Activated CD4-positive, CD25-positive, alpha-beta regulatory T cell treated with anti-CD3 and anti-CD28 coated beads, Interleukin-2, amount 50 U/mL, for 16 hours (primary cell): ENCODE results near the gene ARID3C.
A peak's percentile ranks its signal among the peaks of the same experiment; 100 is the strongest.
"Not testable (repeated sequence)": the region's sequence is repeated elsewhere in the genome, so short reads cannot be mapped to it uniquely, and the experiment has no call there.

Experiments used
- DNase-seq: peaks from one replicate; pipeline ENCODE4 v3.0.0-alpha.2; 2020; ENCODE audit warnings: low read depth, low spot score

Gene ARID3C

DNA sequence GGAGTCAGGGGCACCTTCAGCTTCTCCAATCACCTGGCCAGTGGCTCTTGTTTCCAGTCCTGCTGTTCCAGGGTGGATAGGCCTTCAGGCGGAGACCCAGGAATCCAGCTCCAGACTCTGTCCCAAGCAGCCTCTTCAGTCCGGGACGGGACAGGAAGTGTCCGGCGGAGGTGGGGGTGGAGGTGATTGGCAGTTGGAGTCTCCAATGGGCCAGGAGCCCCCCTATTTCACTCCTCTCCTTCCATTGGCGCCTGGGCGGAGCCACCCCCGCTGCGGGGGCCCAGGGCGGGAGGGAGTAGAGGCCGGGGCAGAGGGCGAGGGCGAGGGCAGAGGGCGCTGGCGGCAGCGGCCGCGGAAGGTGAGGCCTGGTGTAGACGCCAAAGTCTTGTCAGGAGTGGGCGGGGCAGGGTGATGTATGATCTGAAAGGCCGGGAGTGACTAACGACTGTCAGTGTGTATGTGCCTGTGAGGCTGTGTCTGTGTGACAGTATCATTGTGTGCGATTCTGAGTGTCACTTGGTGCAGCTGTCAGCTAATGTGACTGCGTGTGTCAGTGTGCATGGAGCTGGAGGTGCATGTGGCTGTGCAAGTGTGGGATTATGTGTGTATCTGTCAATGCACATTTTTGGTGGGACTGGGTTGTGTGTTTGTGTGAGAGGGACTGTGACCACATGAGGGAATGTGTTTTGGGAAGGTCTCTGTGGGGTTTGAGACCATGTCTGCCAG is 23.2 kb upstream of the ARID3C start, which contains the start of gene IL11RA:
TSS of gene IL11RA (plus strand) at position 310 of the 726 bp plus-strand sequence. CDS start 3,033 bp downstream, outside the sequence.
- DNase-seq = no peak

DNA sequence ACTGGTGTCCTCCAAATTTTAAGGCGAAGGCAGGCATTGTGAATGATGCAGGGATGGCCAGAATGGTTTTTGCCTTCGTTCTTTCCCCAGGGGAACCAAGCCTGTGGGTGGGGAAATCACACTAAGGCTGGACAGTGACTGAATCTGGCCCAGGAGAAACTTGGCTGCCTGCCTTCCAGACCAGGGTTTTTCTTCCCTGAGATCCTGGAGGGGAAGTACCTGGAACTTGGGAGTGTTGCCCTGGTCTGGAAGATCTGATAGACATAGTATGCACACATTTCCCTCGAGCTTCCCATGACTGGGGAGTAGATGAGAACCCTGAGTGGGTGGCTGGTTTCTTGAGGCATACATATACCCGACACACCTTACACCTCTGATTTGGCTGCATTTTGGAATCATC is 22.5 kb upstream of the ARID3C start:
- DNase-seq = no peak

DNA sequence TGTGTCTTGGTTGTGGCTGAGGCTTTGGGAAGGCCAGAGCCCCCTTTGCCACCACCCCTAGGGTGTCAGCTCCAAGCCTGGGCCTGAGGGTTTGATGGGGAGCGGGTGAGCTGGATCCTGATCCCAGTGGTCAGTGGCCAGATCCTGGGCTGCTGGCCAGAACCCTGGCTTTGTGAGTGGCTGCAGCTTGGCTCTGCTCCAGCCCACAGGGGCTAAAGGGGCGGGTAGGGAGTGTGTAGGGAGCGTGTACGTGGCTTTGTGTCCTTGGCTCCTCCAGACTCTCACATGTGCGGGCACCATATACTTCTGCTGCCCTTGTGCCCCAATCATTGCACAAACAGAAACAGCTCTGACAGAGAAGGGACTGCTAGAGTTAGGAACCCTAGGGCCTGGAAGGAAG is 21.9 kb upstream of the ARID3C start:
- no peak for DNase-seq

DNA sequence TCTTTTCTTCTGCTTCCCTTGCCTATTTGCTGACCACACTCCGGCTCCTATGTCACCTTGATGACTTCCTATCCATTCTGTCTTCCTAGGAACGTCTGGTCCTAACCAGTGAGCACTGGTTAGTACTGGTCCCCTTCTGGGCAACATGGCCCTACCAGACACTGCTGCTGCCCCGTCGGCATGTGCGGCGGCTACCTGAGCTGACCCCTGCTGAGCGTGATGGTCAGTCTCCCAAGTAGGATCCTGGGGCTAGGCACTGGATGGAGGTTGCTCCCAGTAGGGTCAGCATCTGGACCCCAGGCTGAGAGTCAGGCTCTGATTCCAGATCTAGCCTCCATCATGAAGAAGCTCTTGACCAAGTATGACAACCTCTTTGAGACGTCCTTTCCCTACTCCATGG is 19.8 kb upstream of the ARID3C start:
- no peak for DNase-seq

DNA sequence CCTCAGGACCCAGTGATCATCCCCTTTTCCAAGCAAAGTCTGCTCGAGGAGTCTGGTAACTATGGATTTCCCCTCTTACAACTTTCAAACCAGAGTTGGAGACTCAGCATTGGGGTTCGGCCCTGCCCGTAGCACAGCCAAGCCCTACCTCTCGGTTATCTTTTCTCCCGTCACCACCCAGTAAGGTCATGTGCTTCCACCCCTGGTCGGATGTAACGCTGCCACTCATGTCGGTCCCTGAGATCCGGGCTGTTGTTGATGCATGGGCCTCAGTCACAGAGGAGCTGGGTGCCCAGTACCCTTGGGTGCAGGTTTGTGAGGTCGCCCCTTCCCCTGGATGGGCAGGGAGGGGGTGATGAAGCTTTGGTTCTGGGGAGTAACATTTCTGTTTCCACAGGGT is 18.8 kb upstream of the ARID3C start:
- DNase-seq = no peak

DNA sequence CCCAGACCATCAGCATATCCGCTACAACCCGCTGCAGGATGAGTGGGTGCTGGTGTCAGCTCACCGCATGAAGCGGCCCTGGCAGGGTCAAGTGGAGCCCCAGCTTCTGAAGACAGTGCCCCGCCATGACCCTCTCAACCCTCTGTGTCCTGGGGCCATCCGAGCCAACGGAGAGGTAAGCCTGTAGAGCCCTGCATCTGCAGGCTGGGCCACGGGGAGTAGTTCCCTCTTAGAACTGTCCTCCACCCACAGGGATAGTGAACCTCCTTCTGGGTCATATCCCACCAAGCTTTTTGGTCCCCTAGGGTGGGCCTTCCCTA is 18.2 kb upstream of the ARID3C start:
- no peak for DNase-seq

DNA sequence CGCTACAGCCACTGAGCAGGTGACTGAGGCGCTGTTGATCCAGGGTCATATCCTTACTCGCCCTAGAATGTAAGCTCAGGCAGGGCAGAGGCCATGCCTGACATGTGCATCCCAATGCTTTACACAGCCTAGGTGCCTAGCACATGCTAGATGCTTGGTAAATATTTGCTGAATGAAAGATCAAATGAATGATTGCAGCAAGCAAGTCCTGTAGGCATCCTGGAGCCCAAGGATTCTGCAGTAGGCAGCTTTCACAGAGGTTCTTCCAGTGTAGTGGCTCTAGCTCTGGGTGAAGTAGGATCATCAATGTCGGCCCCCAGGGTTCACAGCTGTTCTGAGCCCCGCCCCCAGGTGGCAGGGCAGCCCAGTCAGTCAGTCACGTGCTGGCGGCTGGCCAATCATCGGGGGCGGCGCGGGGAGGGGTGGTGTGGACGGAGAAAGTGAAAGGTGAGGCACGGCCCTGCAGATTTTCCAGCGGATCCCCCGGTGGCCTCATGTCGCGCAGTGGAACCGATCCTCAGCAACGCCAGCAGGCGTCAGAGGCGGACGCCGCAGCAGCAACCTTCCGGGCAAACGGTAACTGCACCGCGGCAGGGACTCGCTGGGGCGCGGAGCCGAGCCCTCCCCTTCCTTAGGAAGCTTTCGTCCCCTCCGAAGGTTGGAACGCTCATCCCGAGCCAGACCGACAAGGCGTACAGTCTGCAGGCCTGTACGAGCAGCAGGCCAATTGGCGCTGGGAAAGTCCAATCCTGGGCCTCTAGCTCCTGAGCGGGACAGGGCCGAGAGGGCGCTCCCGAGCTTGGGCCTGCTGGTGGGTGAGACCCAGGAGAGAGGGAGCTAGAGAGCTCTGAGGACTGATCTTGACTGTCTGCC is 17.6 kb upstream of the ARID3C start, which contains the start of gene GALT:
TSS of gene GALT (plus strand) at position 465 of the 873 bp plus-strand sequence. CDS start at position 495, 30 bp downstream.
- peak; percentile 92 for DNase-seq

DNA sequence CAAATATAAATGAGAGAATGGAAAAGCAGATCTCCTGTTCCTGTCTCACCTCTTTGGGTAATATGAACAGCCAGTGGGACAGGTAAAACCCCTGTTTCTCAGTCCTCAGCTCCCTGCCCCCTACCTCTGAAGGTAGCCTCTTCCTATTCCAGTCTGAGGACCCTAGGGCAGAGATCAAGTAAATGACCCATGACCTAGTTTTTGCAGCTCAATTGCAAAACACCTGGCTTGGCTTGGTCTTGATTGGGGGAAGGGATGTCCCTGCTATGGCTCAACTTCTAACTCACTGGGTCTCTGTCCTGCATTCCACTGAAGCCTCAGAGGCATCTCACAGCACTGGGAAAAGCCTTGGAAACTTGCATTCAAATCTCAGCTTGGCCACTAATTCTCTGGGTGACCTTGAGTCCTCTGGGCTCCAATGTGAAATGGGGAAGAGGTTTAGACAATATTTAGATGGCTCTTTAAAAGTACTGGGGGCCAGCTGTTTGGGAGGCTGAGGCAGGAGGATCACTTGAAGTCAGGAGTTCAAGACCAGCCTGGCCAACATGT is 16.0 kb upstream of the ARID3C start:
- DNase-seq = no peak

DNA sequence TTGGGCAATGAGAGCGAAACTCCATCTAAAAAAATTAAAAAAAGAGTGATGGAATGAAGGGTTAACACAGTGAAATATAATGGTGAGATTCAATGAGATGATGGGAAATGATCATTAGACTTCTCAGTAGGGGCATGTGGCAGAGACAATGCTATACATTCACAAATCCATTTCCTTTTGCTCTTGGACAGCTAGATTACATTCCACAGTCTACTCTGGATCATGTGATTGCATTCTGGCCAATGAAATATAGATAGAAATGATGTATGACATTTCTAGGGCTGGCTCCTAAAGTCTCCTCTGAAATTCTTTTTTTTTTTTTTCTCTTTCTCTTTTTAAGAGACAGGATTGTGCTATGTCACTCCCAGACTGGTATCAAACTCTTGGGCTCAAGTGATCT is 13.8 kb upstream of the ARID3C start:
- DNase-seq = no peak

DNA sequence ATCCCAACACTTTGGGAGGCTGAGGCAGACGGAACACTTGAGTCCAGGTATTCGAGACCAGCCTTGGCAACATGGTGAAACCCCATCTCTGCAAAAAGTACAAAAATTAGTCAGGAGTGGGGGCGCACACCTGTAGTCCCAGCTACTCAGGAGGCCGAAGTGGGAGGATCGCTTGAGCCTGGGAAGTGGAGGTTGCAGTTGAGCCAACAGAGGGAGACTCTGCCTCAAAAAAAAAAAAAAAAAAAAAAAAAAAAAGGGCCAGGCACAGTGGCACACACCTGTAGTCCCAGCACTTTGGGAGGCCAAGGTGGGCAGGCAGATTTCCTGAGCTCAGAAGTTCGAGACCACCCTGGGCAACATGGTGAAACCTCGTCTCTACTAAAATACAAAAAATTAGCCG is 10.5 kb upstream of the ARID3C start:
- DNase-seq = not testable (repeated sequence)

DNA sequence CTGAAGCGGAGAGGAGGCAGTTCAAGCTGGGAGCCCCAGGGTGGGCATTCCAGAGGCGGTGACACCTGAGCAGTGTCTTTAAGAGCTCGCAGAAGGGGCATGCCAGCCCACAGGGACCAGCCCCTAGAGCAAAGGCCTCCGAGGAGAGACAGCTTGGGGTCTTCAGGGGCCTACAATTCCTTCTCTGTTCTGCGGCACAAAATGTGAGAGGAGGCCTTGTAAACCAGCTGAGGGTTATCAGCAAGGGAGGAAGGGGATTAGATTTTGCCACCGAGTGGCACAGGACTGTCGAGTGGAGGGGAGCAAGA is 9.2 kb upstream of the ARID3C start:
- no peak for DNase-seq

DNA sequence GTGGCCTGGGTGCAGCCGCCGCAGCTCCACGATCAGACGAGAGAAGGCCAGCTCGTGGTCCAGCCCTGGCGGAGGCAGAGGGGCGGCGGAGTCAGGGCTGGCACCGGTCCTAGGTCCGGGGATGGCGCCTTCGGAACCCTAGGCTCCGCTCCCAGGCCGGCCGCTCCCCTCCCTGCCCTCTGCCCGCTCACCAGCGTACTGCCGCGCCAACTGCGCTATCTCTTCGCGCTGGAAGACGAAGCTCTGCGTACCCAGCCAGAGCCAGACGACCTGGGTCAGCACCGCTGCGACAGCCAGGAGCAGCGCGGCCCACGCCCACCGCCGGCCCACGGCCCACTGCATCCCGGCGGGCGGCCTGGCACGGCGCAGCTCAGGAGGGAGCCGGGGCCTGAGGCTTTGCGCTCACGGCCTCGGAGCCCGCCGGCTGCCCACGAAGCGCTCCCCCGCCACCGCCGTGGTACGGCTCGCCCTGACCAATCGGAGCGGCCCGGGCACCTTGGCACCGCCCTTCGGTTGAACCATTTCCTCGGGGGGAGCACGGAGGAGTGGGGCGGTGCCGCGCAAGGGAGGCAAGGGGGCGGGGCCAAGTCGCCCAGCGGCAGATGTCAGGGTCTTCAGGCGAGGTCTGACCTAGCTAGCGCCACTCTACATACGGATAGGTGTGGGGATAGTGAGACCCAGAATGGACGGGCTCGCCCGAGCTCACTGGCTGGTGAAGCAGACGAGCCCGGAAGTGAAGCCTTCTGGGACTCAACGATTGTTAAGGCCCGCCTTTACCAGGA is 8.7 kb upstream of the ARID3C start, which contains the start of gene SIGMAR1:
TSS of gene SIGMAR1 (minus strand) at position 432 of the 782 bp plus-strand sequence. CDS start at position 342, 90 bp downstream.
- DNase-seq = peak; percentile 89

DNA sequence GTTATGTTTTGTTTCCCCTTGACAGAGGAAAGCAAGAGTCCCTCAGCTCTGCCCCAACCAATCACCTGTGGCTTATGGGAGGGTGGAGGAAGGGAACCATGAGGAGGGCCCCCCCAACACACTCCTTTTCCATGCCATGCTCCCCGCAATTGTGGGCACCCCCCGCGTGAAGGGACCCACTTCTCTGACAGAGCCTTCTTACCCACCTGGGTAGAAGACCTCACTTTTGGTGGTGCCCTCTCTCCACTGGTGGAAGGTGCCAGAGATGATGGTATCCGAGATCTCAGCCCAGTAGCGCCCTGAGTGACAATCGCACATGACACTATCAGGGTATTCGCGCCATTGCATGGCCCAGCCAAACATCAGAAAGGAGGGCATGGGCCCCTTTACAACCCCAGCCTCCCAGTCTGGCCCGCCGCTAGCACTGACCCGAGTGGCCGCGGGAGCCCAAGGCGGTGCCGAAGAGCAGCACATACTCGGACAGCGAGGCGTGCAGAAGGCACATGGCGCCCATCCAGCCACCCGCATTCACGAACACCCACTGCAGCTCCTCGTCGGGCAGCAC is 8.0 kb upstream of the ARID3C start:
- DNase-seq = no peak

DNA sequence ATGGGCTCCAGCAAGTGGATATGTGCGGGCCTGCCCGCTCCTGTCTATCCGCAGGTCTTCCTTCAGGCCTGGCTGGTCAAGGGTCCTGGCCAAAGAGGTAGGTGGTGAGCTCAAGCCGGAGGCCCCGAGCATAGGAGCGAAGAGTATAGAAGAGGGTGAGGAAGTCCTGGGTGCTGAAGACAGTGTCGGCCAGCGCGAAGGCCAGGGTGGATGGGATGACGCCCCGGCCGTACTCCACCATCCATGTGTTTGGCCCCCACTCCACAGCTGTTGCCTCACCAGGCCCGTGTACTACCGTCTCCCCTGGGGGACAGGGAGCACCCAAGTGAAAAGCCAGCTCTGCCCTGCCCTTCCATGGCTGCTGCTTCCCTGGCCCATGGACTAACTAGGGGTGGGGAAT is 6.7 kb upstream of the ARID3C start:
- no peak for DNase-seq

DNA sequence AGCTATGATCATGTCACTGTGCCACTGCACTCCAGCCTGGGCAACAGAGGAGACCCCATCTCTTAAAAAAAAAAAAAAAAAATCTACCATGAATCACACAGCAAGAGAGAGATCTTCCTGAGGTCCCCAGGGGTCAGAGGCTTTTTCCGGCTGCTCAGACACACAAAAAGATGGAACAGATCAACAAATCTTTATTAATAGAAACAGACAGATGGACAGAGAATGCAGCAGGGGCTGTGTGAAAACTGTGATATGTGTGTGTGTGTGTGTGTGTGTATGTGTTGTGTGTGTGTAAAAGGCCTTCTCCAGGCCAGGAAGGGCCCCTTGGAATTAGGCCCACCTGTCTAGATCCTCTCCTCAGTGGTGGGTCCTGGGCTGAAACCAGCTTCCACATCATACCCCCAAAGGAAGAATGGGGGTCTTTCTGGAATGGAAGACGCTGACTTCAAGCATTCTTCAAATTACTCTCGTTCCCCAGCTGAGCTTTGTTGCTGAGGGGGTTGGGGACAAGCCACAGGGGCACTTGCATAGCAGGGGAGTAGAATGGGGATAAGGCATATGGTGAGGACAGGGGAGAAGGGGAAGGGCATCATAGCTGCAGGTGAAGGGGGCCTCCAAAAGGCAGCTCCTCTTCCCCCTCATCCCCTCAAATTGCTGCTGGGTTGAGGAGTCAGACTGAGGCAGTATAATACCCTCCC is 5.8 kb upstream of the ARID3C start:
- no peak for DNase-seq

DNA sequence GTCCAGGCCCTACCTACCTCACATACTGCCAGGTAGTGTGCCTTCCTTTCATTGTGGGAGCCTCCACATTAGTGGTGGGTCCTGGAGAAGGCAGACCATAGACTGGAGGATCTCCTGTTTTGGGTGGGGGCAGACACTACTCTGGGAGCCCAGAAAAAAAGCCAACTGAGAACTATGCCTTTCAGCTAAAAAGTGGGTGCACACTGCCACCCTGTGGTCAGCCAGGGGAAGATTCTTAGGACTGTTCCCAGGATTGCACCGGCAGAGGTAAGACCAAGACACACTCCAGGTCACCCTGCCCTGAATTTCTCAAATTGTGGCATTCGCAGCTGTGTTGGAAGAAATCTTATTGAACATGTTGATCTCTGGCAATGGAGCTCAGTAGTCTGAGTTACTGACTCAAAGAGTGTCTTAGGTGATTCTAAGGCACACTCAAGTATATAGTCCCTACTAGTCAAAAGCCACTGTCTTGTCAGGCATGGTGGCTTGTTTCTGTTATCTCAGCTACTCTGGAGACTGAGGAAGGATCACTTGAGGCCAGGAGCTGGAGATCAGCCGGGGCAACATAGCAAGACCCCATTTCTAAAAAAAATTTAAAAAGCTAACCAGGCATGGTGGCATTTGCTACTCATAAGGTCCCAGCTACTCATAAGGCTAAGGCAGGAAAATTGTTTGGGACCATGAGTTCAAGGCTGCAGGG is 5.1 kb upstream of the ARID3C start:
- peak; percentile 58 for DNase-seq

DNA sequence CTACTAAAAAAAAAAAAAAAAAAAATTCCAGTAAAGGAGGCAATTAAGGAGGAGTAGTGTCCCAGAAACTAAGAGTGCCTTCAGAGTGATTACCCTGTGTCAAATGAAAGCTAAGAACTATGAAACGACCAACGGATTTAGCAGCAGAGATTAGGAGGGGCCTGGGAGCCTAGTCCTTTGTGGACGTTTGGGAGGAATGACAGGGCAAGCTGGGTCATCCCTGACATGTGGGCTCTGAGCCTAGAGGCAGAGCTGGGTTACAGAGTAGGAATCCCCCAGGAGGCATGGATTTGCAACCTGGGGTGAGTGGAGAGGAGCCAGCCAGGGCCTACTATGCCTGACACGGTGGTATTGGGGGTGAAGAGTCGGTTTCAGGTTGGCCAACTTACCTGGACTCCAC is 4.3 kb upstream of the ARID3C start:
- DNase-seq = no peak

DNA sequence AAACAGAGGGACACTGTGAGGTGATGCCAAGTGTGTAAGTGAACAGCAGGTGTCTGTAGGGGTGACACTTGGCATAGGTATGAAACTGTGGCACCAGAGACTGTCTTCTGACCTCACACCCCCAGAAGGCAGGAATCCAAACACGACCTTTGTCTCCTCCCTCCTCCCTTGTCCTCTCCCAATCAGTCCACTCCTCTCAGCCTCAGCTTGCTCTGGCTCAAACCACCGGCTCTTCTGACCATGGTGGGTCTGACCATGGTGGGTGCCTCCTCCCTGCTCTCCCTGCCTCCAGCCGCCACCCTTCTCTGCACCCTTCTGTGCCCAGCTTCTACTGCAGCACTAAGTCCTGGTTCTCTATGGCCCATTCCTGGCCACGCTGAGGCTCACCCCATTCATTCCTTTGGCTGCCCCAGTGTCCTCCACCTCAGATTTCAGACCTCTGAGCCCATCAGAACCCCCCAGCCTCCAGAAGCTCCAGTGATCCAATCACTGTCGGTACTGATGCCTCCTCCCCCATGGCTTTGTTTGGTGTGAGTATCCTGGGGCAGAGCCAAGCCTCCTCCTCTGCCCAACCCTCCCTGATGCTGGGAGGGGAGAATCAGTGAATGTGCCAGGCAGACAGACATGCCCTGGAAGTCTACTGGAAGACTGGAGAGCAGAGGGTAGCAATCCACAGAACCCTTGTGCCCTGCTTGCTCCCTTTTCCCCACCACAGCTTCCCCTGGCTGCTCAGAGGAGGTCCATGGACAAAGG is 1.7 kb upstream of the ARID3C start:
- DNase-seq = no peak

DNA sequence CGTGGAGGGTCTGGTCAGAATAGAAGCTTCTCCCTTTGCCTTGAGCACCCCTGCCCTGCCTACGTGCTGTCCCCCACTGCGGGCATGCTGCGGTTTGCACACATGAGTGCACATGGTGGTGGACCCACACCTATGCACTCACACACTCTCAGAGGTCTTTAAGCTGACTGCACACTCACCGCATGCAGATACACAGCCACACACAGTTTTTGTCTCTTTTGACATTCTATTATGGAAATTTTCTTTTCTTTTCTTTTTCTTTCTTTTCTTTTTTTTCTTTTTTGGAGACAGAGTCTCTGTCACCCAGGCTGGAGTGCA is 584 bp upstream of the ARID3C start:
- no peak for DNase-seq
